Measurements from ENCODE around the gene DMRT2. TPM values are rescaled to one million over a fixed set of nuclear protein-coding genes. Genes with fewer than 3 reads are reported as not detected.

Gene DMRT2
- total RNA-seq, 1 donor from 2014 or later: 0.17 TPM

- peak; percentile 21 for TF ChIP-seq CTCF (IDR thresholded peaks at IDR 0.05; ENCODE audit: insufficient read depth, low read length, poor library complexity, severe bottlenecking)
- DNase-seq (ENCODE audit: low read depth): no peak
- Histone ChIP-seq H3K27me3 (ENCODE audit: control insufficient read depth, insufficient read depth, low read length) (peaks cover 74% of the 10 kb centered on the region), H3K4me3 (ENCODE audit: low read depth, low read length) (peak overlapping the region; percentile 35), H3K36me3 (ENCODE audit: control insufficient read depth, insufficient read depth, low read length) (no peaks in the 10 kb centered on the region)
These were observed 1.6 kb downstream of the DMRT2 start for GRCh38 chr9:1051584-1052275.

- TF ChIP-seq CTCF (IDR thresholded peaks at IDR 0.05; ENCODE audit: insufficient read depth, low read length, poor library complexity, severe bottlenecking): no peak
- no peak for DNase-seq (ENCODE audit: low read depth)
- Histone ChIP-seq H3K4me3 (ENCODE audit: low read depth, low read length) (no peak overlapping the region), H3K36me3 (ENCODE audit: control insufficient read depth, insufficient read depth, low read length) (no peaks in the 10 kb centered on the region), H3K27me3 (ENCODE audit: control insufficient read depth, insufficient read depth, low read length) (peaks cover 65% of the 10 kb centered on the region)
These were observed 2.5 kb downstream of the DMRT2 start for GRCh38 chr9:1052365-1053281.

- peaks cover 59% of the 10 kb centered on the region for H3K27me3 ChIP-seq (ENCODE audit: control insufficient read depth, insufficient read depth, low read length)
- no peaks in the 10 kb centered on the region for H3K36me3 ChIP-seq (ENCODE audit: control insufficient read depth, insufficient read depth, low read length)
- DNase-seq (ENCODE audit: low read depth): no peak
- TF ChIP-seq CTCF (IDR thresholded peaks at IDR 0.05; ENCODE audit: insufficient read depth, low read length, poor library complexity, severe bottlenecking): no peak
- H3K4me3 ChIP-seq (ENCODE audit: low read depth, low read length): no peak overlapping the region
These were observed 3.1 kb downstream of the DMRT2 start for GRCh38 chr9:1053282-1053621.

GRCh38 chr9:1053986-1054425, 3.8 kb downstream of the DMRT2 start:
- Histone ChIP-seq H3K36me3 (ENCODE audit: control insufficient read depth, insufficient read depth, low read length) (no peaks in the 10 kb centered on the region), H3K4me3 (ENCODE audit: low read depth, low read length) (no peak overlapping the region), H3K27me3 (ENCODE audit: control insufficient read depth, insufficient read depth, low read length) (peaks cover 51% of the 10 kb centered on the region)
- TF ChIP-seq CTCF (IDR thresholded peaks at IDR 0.05; ENCODE audit: insufficient read depth, low read length, poor library complexity, severe bottlenecking): no peak
- DNase-seq (ENCODE audit: low read depth): no peak

- Histone ChIP-seq H3K4me3 (ENCODE audit: low read depth, low read length) (no peak overlapping the region), H3K27me3 (ENCODE audit: control insufficient read depth, insufficient read depth, low read length) (peaks cover 44% of the 10 kb centered on the region), H3K36me3 (ENCODE audit: control insufficient read depth, insufficient read depth, low read length) (no peaks in the 10 kb centered on the region)
- no peak for DNase-seq (ENCODE audit: low read depth)
- TF ChIP-seq CTCF (IDR thresholded peaks at IDR 0.05; ENCODE audit: insufficient read depth, low read length, poor library complexity, severe bottlenecking): no peak
These were observed 5.0 kb downstream of the DMRT2 start for GRCh38 chr9:1055166-1055565.

All from kidney epithelial cell (primary cell).